ENCODE results near the gene ZBTB47.

ZBTB47 gene

DNA sequence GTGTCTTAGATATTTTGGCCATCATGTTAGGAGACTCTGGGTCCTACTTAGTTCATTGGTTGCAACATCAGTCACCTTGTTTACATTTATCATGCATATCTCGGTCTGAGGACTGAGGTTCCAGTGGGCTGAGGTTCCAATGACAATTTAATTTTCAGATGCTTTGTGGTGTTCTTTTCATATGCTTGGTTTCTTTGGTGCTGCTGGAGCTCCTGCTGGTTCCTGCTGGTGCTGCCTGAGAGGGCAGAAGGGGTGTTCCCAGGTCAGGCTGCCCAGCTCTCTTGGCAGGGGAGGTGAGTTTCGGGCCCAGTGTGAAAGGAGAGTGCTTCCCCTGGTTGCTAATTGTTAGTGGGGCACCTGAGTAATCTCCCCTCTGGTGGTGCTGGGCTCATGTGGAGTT, 24.9 kb downstream of the ZBTB47 start:
- no peak for TF ChIP-seq FOXP2 (optimal IDR thresholded peaks at IDR 0.05; ENCODE audit: borderline replicate concordance, extremely low read depth, extremely low read length, insufficient read depth)
- no peak for TF ChIP-seq SIN3A (IDR thresholded peaks at IDR 0.05; ENCODE audit: borderline replicate concordance, insufficient read depth, low read length)
- TF ChIP-seq, protein P1, sequence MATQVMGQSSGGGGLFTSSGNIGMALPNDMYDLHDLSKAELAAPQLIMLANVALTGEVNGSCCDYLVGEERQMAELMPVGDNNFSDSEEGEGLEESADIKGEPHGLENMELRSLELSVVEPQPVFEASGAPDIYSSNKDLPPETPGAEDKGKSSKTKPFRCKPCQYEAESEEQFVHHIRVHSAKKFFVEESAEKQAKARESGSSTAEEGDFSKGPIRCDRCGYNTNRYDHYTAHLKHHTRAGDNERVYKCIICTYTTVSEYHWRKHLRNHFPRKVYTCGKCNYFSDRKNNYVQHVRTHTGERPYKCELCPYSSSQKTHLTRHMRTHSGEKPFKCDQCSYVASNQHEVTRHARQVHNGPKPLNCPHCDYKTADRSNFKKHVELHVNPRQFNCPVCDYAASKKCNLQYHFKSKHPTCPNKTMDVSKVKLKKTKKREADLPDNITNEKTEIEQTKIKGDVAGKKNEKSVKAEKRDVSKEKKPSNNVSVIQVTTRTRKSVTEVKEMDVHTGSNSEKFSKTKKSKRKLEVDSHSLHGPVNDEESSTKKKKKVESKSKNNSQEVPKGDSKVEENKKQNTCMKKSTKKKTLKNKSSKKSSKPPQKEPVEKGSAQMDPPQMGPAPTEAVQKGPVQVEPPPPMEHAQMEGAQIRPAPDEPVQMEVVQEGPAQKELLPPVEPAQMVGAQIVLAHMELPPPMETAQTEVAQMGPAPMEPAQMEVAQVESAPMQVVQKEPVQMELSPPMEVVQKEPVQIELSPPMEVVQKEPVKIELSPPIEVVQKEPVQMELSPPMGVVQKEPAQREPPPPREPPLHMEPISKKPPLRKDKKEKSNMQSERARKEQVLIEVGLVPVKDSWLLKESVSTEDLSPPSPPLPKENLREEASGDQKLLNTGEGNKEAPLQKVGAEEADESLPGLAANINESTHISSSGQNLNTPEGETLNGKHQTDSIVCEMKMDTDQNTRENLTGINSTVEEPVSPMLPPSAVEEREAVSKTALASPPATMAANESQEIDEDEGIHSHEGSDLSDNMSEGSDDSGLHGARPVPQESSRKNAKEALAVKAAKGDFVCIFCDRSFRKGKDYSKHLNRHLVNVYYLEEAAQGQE (IDR thresholded peaks at IDR 0.05; ENCODE audit: insufficient read depth in 1 of 2, low read depth in 2 of 2, low read length in 2 of 2): no peak
- TF ChIP-seq POLR2AphosphoS5 (IDR thresholded peaks at IDR 0.05; ENCODE audit: low read depth, low read length): no peak
- no peak for TF ChIP-seq TAF1 (IDR thresholded peaks at IDR 0.05; ENCODE audit: borderline replicate concordance, insufficient read depth, low read length)

GRCh38 chr3:42680271-42680670, 26.8 kb downstream of the ZBTB47 start:
- TF ChIP-seq TAF1 (IDR thresholded peaks at IDR 0.05; ENCODE audit: borderline replicate concordance, insufficient read depth, low read length) (no peak), SIN3A (IDR thresholded peaks at IDR 0.05; ENCODE audit: borderline replicate concordance, insufficient read depth, low read length) (no peak), POLR2AphosphoS5 (IDR thresholded peaks at IDR 0.05; ENCODE audit: low read depth, low read length) (no peak), FOXP2 (optimal IDR thresholded peaks at IDR 0.05; ENCODE audit: borderline replicate concordance, extremely low read depth, extremely low read length, insufficient read depth) (no peak)
- TF ChIP-seq, protein P1 (IDR thresholded peaks at IDR 0.05; ENCODE audit: insufficient read depth in 1 of 2, low read depth in 2 of 2, low read length in 2 of 2): no peak

DNA sequence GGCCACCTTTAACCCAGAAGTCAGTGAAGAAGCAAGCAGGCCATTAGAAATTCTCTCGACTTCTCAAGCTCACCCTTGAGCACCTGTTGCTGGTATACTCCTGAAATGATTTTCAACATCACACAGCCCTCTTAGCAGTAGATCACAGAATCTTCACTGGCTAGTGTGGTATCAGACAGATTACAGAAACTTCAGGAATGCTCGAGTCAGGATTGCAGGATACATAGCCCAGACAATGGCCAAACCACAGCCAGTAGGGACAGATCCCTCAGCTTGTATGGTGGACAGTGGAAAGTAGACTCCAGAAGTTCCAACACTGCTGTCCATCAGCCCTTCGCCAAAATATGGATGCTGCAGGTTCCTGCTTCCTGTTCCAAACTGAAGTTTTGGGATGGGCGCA, 27.3 kb downstream of the ZBTB47 start:
- TF ChIP-seq POLR2AphosphoS5 (IDR thresholded peaks at IDR 0.05; ENCODE audit: low read depth, low read length) (no peak), FOXP2 (optimal IDR thresholded peaks at IDR 0.05; ENCODE audit: borderline replicate concordance, extremely low read depth, extremely low read length, insufficient read depth) (no peak), TAF1 (IDR thresholded peaks at IDR 0.05; ENCODE audit: borderline replicate concordance, insufficient read depth, low read length) (no peak), SIN3A (IDR thresholded peaks at IDR 0.05; ENCODE audit: borderline replicate concordance, insufficient read depth, low read length) (no peak)
- TF ChIP-seq, protein P1 (IDR thresholded peaks at IDR 0.05; ENCODE audit: insufficient read depth in 1 of 2, low read depth in 2 of 2, low read length in 2 of 2): no peak

DNA sequence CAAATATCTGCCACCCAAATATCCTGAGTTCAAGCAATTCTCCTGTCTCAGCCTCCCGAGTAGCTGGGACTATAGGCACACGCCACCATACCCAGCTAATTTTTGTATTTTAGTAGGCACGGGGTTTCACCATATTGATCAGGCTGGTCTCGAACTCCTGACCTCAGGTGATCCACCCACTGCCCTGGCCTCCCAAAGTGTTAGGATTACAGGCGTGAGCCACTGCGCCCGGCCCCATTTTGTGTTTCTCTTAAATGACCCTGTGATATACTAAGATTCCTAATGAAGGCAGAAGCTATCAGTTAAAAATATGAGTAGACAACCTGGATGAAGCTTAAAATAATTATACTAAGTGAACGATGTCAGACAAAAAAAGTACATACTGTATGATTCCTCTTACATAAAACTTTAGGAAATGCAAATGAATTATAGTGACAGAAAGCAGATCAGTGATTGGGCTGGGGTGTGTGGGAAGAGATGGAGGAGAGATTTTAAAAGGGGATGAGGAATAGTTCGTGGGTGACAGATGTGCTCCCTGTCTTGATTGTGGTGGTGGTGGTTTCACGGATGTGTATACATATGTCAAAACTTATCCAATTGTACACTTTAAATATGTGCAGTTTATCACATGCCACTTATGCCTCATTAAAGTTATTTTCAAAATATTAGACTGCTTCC, 28.0 kb downstream of the ZBTB47 start:
- TF ChIP-seq TAF1 (IDR thresholded peaks at IDR 0.05; ENCODE audit: borderline replicate concordance, insufficient read depth, low read length) (no peak), POLR2AphosphoS5 (IDR thresholded peaks at IDR 0.05; ENCODE audit: low read depth, low read length) (no peak), SIN3A (IDR thresholded peaks at IDR 0.05; ENCODE audit: borderline replicate concordance, insufficient read depth, low read length) (no peak), FOXP2 (optimal IDR thresholded peaks at IDR 0.05; ENCODE audit: borderline replicate concordance, extremely low read depth, extremely low read length, insufficient read depth) (no peak)
- TF ChIP-seq, protein P1 (IDR thresholded peaks at IDR 0.05; ENCODE audit: insufficient read depth in 1 of 2, low read depth in 2 of 2, low read length in 2 of 2): no peak

All from PFSK-1 (cell line).